ENCODE results near the gene CHRNA5. TPM values are rescaled to one million over a fixed set of nuclear protein-coding genes. Genes with fewer than 3 reads are reported as not detected.

The CHRNA5 gene
- total and polyA plus RNA-seq, 9 of the 15 experiments (the other 6 are each of a cell fraction or from before 2014, with no cell fraction given): 2.8 to 16.1 (median 11.4) TPM

DNA sequence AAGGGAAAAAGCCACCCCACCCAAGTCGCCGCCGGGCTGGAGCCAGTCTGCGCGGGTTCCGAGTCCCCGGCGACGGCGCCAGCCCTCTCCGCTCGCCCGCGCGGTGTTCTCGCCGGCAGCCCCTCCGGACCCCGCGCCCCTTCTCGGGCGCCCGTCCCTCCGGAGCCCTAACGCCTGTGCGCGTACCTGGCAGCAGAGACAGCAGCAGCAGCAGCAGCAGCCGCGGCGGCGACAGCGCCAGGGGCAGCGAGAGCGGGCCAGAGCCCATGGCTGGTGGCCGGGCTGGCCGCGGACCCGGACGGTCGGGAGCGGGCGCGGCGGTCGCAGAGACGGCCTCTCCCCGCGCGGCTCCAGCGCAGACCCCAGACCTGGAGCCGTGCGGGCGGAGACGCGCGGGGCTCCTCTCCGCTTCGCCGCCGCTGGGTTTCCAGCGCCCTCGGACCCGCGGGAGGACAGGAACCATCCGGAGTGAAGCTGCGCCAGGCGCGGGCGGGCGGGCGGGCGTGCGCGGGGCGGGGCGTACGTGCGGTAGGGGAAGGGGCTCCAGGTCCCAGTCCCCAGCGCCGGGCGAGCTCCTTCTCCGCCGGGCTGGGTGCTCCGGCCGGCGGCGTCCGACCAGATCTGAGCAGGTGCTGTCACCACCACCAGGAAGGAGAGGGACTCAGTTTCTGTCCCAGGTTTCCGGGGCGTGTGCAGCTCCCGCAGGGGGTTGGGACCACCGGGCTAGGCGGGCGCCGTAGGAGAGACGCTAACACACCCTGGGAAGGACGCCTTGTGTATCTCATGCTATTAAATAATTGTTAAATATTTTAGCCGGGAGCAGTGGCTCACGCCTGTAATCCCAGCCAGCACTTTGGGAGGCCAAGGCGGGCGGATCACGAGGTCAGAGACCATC lies 55.5 kb downstream of the CHRNA5 start, which contains the start of gene CHRNA3:
CHRNA3 (minus strand) TSS at position 470 of the 895 bp plus-strand sequence; CDS start at position 268, 202 bp downstream.
- in situ Hi-C loops (cut with MboI): no loop called here
- FAIRE-seq: no peak
- peaks cover 28 to 54% of the 10 kb centered on the region in 2 experiments for H3K27me3 ChIP-seq (ENCODE audit: control insufficient read depth in 2 of 2, insufficient read depth in 2 of 2, low read length in 2 of 2)
- H3K36me3 ChIP-seq (ENCODE audit: control insufficient read depth, insufficient read depth, low read length): no peaks in the 10 kb centered on the region
- no peak for TF ChIP-seq CTBP1 (IDR thresholded peaks at IDR 0.05; ENCODE audit: borderline replicate concordance)
- no peak for TF ChIP-seq PCBP2 (IDR thresholded peaks at IDR 0.05; ENCODE audit: low read depth, low read length, poor library complexity, severe bottlenecking)
- TF ChIP-seq CAMTA2 (CRISPR knock-in tag; conservative IDR thresholded peaks at IDR 0.05): no peak
- no peak for TF ChIP-seq FOXJ2 (tag; IDR thresholded peaks at IDR 0.05)
- no peak for TF ChIP-seq POLR3A (IDR thresholded peaks at IDR 0.05; ENCODE audit: borderline replicate concordance, extremely low read depth, insufficient read depth, insufficient read length)
- no peak for TF ChIP-seq ILK (tag; IDR thresholded peaks at IDR 0.05; ENCODE audit: borderline replicate concordance, low read depth)
- TF ChIP-seq NFYB (IDR thresholded peaks at IDR 0.05; ENCODE audit: extremely low read depth, insufficient read length): no peak
- TF ChIP-seq, protein P1, sequence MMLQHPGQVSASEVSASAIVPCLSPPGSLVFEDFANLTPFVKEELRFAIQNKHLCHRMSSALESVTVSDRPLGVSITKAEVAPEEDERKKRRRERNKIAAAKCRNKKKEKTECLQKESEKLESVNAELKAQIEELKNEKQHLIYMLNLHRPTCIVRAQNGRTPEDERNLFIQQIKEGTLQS (IDR thresholded peaks at IDR 0.05): no peak
- TF ChIP-seq, protein P1 (CRISPR knock-in tag; conservative IDR thresholded peaks at IDR 0.05): no peak
- no peak for TF ChIP-seq ZBTB7A (IDR thresholded peaks at IDR 0.05; ENCODE audit: borderline replicate concordance, control insufficient read depth, low read depth, low read length)
- TF ChIP-seq RBM22 (IDR thresholded peaks at IDR 0.05; ENCODE audit: low read depth, low read length, poor library complexity, severe bottlenecking): no peak
- TF ChIP-seq, protein P2, sequence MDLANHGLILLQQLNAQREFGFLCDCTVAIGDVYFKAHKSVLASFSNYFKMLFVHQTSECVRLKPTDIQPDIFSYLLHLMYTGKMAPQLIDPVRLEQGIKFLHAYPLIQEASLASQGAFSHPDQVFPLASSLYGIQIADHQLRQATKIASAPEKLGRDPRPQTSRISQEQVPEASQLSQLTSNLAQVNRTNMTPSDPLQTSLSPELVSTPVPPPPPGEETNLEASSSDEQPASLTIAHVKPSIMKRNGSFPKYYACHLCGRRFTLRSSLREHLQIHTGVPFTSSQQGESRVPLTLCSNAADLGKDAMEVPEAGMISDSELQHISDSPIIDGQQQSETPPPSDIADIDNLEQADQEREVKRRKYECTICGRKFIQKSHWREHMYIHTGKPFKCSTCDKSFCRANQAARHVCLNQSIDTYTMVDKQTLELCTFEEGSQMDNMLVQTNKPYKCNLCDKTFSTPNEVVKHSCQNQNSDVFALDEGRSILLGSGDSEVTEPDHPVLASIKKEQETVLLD (IDR thresholded peaks at IDR 0.05): no peak
- TF ChIP-seq RAD21 (CRISPR knock-in tag; conservative IDR thresholded peaks at IDR 0.05 in 1 of 2, IDR thresholded peaks at IDR 0.05 in 1 of 2): no peak
- POLR2A ChIA-PET: interaction anchor here (0.8 kb wide), 1 partner anchor 21 kb away, joined by 3 read pairs; no protein-coding TSS in a partner anchor
- H3K4me1 ChIP-seq (replicated peaks in 1 of 2; ENCODE audit: control insufficient read depth in 2 of 2, insufficient read depth in 2 of 2, low read length in 2 of 2): peaks cover 0 to 12% of the 10 kb centered on the region in 2 experiments; a peak in 1 of 5 replicates
- BruUV-seq (replicated peaks): no TSS peak
- H2AFZ ChIP-seq (ENCODE audit: low read depth, low read length): no peak within 1 kb of the TSS
- no peak within 1 kb of the TSS for H3K27ac ChIP-seq (ENCODE audit: extremely low read depth, low read depth, low read length)
- H3K9ac ChIP-seq (ENCODE audit: insufficient read depth in 1 of 2, low read depth in 2 of 2, low read length in 2 of 2): no peak within 1 kb of the TSS
- no peak for DNase-seq (ENCODE audit: extremely low read depth in 1 of 4, low spot score in 3 of 4)
- H4K20me1 ChIP-seq (replicated peaks; ENCODE audit: control insufficient read depth, insufficient read depth, low read length): no peaks in the 10 kb centered on the region; the same call in none of the 2 replicates
- WGBS (ENCODE audit: insufficient coverage, low coverage, missing lambda C conversion rate): 29% methylated on average over 42 of the region's 102 CpGs
- intact Hi-C loops (cut with micrococcal nuclease): no loop called here
- H3K9me1 ChIP-seq (ENCODE audit: control insufficient read depth, insufficient read depth, low read length): no peaks in the 10 kb centered on the region
- no peaks in the 10 kb centered on the region for H3K79me2 ChIP-seq (ENCODE audit: control insufficient read depth, insufficient read depth, low read length)
- CTCF ChIA-PET (ENCODE audit: low intra/inter-chr PET ratio): no interaction called here
- no peaks in the 10 kb centered on the region for H3K9me3 ChIP-seq (replicated peaks; ENCODE audit: control insufficient read depth, insufficient read depth, low read depth, low read length)
- ATAC-seq: no peak
- H3K4me3 ChIP-seq: no peak within 1 kb of the TSS
- no peak within 1 kb of the TSS for H3K4me2 ChIP-seq (ENCODE audit: insufficient read depth, low read length)

All from K562 (cell line).